GM18858 (cell line): ENCODE data around the gene POU6F2.
"Not testable (repeated sequence)": the region's sequence is repeated elsewhere in the genome, so short reads cannot be mapped to it uniquely, and the experiment has no call there.

Source experiments
- ATAC-seq: cut with Tn5 transposase; IDR thresholded peaks from one replicate; pipeline ENCODE4 v1.9.1; 2021; ENCODE audit not compliant: unreplicated experiment

Gene POU6F2

GRCh38 chr7:39341083-39341482, 363.4 kb downstream of the POU6F2 start:
- ATAC-seq: no peak

- ATAC-seq: no peak
These were observed 365.1 kb downstream of the POU6F2 start for GRCh38 chr7:39342763-39343162.

GRCh38 chr7:39349452-39350123, 371.9 kb downstream of the POU6F2 start:
- no peak for ATAC-seq

GRCh38 chr7:39353615-39354376, 376.1 kb downstream of the POU6F2 start:
- ATAC-seq: no peak

GRCh38 chr7:39355664-39356063, 378.0 kb downstream of the POU6F2 start:
- no peak for ATAC-seq

- no peak for ATAC-seq
These were observed 378.6 kb downstream of the POU6F2 start for GRCh38 chr7:39356172-39356925.

GRCh38 chr7:39357648-39358047, 379.9 kb downstream of the POU6F2 start:
- ATAC-seq: no peak

GRCh38 chr7:39360038-39360437, 382.3 kb downstream of the POU6F2 start:
- no peak for ATAC-seq

GRCh38 chr7:39360766-39361165, 383.1 kb downstream of the POU6F2 start:
- ATAC-seq: no peak

- ATAC-seq: no peak
These were observed 388.1 kb downstream of the POU6F2 start for GRCh38 chr7:39365751-39366295.

- ATAC-seq: no peak
These were observed 389.7 kb downstream of the POU6F2 start for GRCh38 chr7:39367451-39367850.

- no peak for ATAC-seq
These were observed 390.2 kb downstream of the POU6F2 start for GRCh38 chr7:39367943-39368342.

- ATAC-seq: no peak
These were observed 394.7 kb downstream of the POU6F2 start for GRCh38 chr7:39372383-39372782.

- ATAC-seq: no peak
These were observed 396.8 kb downstream of the POU6F2 start for GRCh38 chr7:39374436-39375040.

GRCh38 chr7:39375047-39375873, 397.6 kb downstream of the POU6F2 start:
- no peak for ATAC-seq

GRCh38 chr7:39375874-39376190, 398.1 kb downstream of the POU6F2 start:
- ATAC-seq: no peak

- ATAC-seq: not testable (repeated sequence)
These were observed 399.2 kb downstream of the POU6F2 start for GRCh38 chr7:39376881-39377280.

- ATAC-seq: no peak
These were observed 401.7 kb downstream of the POU6F2 start for GRCh38 chr7:39379416-39379815.

GRCh38 chr7:39383136-39383535, 405.4 kb downstream of the POU6F2 start:
- ATAC-seq: no peak

GRCh38 chr7:39384386-39384785, 406.7 kb downstream of the POU6F2 start:
- ATAC-seq: no peak
